ENCODE data around the gene CDH23. TPM values are rescaled to one million over a fixed set of nuclear protein-coding genes. Genes with fewer than 3 reads are reported as not detected.
A peak's percentile ranks its signal among the peaks of the same experiment; 100 is the strongest.

Gene CDH23
- total and polyA plus RNA-seq, 9 of the 15 experiments (the other 6 are each of a cell fraction or from before 2014, with no cell fraction given): 0.18 to 1.2 (median 0.47) TPM

DNA sequence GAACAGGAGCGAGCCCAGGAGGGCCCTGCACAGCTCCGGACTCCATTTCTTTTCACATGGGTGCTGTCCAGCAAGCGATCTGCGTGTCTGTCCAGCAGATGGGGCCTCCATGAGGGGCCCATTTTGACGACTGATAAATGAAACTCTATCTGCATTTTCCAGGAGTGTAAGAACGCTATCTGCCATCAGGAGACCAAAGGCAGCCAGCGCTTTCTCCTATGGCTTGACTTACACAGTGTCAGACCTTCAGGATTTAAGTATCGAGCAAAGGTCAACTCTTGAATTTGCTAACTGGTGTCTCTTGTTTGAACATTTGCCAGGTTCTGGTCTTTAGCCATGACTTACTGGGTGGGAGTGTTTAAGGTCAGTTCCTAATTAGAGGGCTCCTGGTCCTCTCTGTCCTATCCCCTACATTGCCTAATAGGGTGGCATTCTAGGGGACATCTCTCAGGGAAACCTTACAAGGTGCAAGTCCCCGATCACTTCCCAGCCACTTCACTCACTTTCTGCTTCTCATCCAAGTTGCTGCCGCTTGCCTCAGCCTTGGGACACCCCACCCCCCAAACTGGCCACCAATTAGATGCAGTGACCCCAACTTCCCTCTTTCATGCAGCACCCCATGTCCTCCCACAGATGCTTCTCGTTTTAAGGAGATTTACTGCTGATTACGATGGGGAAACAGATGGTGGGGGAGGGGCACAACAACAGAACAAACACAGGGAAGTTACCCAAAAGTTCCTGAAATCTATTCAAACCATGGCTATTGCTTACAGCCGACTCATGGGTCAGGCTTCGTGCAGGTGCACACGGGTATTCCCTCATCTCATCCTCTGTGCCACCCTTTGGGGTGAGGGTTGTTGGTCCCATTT lies 356.6 kb downstream of the CDH23 start (continued):
- no peak for TF ChIP-seq ZNF277 (CRISPR knock-in tag; IDR thresholded peaks at IDR 0.05; ENCODE audit: borderline replicate concordance)
- peak; percentile 71; the same call in 1 of the 2 replicates for TF ChIP-seq HBP1 (CRISPR knock-in tag; IDR thresholded peaks at IDR 0.05)
- peak; percentile 23 for TF ChIP-seq CCNT2 (IDR thresholded peaks at IDR 0.05; ENCODE audit: borderline replicate concordance, extremely low read depth, insufficient read length, low read depth, low read length)
- peak; percentile 83 for TF ChIP-seq BCOR (IDR thresholded peaks at IDR 0.05)
- TF ChIP-seq, protein P1, sequence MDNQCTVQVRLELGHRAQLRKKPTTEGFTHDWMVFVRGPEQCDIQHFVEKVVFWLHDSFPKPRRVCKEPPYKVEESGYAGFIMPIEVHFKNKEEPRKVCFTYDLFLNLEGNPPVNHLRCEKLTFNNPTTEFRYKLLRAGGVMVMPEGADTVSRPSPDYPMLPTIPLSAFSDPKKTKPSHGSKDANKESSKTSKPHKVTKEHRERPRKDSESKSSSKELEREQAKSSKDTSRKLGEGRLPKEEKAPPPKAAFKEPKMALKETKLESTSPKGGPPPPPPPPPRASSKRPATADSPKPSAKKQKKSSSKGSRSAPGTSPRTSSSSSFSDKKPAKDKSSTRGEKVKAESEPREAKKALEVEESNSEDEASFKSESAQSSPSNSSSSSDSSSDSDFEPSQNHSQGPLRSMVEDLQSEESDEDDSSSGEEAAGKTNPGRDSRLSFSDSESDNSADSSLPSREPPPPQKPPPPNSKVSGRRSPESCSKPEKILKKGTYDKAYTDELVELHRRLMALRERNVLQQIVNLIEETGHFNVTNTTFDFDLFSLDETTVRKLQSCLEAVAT (IDR thresholded peaks at IDR 0.05): no peak
- no peak for TF ChIP-seq ZNF224 (CRISPR knock-in tag; IDR thresholded peaks at IDR 0.05)
- TF ChIP-seq ZNF134 (CRISPR knock-in tag; conservative IDR thresholded peaks at IDR 0.05): peak; percentile 15; the same call in 1 of the 2 replicates
- TF ChIP-seq YBX1 (IDR thresholded peaks at IDR 0.05): no peak
- TF ChIP-seq, protein P2, sequence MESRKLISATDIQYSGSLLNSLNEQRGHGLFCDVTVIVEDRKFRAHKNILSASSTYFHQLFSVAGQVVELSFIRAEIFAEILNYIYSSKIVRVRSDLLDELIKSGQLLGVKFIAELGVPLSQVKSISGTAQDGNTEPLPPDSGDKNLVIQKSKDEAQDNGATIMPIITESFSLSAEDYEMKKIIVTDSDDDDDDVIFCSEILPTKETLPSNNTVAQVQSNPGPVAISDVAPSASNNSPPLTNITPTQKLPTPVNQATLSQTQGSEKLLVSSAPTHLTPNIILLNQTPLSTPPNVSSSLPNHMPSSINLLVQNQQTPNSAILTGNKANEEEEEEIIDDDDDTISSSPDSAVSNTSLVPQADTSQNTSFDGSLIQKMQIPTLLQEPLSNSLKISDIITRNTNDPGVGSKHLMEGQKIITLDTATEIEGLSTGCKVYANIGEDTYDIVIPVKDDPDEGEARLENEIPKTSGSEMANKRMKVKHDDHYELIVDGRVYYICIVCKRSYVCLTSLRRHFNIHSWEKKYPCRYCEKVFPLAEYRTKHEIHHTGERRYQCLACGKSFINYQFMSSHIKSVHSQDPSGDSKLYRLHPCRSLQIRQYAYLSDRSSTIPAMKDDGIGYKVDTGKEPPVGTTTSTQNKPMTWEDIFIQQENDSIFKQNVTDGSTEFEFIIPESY (CRISPR knock-in tag; IDR thresholded peaks at IDR 0.05): no peak
- no peak for TF ChIP-seq KAT8 (IDR thresholded peaks at IDR 0.05; ENCODE audit: low read depth)
- no peak for TF ChIP-seq ZNF143 (CRISPR knock-in tag; IDR thresholded peaks at IDR 0.05)
- TF ChIP-seq XRCC3 (IDR thresholded peaks at IDR 0.05): no peak
- TF ChIP-seq TCF7 (IDR thresholded peaks at IDR 0.05; ENCODE audit: borderline replicate concordance): peak; percentile 58; the same call in 1 of the 2 replicates
- TF ChIP-seq HDAC8 (tag; IDR thresholded peaks at IDR 0.05): peak; percentile 90
- TF ChIP-seq NFXL1 (CRISPR knock-in tag; IDR thresholded peaks at IDR 0.05): peak; percentile 71; the same call in 1 of the 2 replicates
- TF ChIP-seq, protein P3, sequence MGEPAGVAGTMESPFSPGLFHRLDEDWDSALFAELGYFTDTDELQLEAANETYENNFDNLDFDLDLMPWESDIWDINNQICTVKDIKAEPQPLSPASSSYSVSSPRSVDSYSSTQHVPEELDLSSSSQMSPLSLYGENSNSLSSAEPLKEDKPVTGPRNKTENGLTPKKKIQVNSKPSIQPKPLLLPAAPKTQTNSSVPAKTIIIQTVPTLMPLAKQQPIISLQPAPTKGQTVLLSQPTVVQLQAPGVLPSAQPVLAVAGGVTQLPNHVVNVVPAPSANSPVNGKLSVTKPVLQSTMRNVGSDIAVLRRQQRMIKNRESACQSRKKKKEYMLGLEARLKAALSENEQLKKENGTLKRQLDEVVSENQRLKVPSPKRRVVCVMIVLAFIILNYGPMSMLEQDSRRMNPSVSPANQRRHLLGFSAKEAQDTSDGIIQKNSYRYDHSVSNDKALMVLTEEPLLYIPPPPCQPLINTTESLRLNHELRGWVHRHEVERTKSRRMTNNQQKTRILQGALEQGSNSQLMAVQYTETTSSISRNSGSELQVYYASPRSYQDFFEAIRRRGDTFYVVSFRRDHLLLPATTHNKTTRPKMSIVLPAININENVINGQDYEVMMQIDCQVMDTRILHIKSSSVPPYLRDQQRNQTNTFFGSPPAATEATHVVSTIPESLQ (CRISPR knock-in tag; IDR thresholded peaks at IDR 0.05): 0 out of 2 replicates have a peak, but pooled peaks have one; percentile 39
- no peak for TF ChIP-seq PTRF (tag; IDR thresholded peaks at IDR 0.05)
- TF ChIP-seq PCBP2 (IDR thresholded peaks at IDR 0.05; ENCODE audit: low read depth, low read length, poor library complexity, severe bottlenecking): no peak
